H9 (cell line): ENCODE results near the gene ASB8. TPM values are rescaled to one million over a fixed set of nuclear protein-coding genes. Genes with fewer than 3 reads are reported as not detected.
A peak's percentile ranks its signal among the peaks of the same experiment; 100 is the strongest.

Source experiments
- DNase-seq: peaks from one replicate; pipeline ENCODE4 v3.0.0-alpha.2; 2017
- H2AFZ ChIP-seq: one replicate; pipeline ENCODE4 v1.6.1; 2013; ENCODE audit warnings: mild to moderate bottlenecking, low read length, control low read depth, moderate library complexity
- H2AK5ac ChIP-seq: 2 replicates; pipeline ENCODE4 v1.6.1; 2013; ENCODE audit warnings: low read length, control low read depth, mixed read lengths; ENCODE audit not compliant: insufficient read length
- H2BK120ac ChIP-seq: one replicate; pipeline ENCODE4 v1.6.1; 2013; ENCODE audit warnings: low read depth, mild to moderate bottlenecking, low read length, control low read depth, inconsistent platforms; ENCODE audit not compliant: poor library complexity, severe bottlenecking
- H2BK12ac ChIP-seq: 2 replicates; pipeline ENCODE4 v1.6.1; 2013; ENCODE audit warnings: low read length, control low read depth, mixed read lengths, low read depth; ENCODE audit not compliant: insufficient read length
- H2BK15ac ChIP-seq: 2 replicates; pipeline ENCODE4 v1.6.1; 2013; ENCODE audit warnings: low read depth, low read length, control low read depth
- H2BK20ac ChIP-seq: one replicate; pipeline ENCODE4 v1.6.1; 2013; ENCODE audit warnings: low read depth, mild to moderate bottlenecking, low read length, control low read depth, inconsistent platforms; ENCODE audit not compliant: poor library complexity, severe bottlenecking
- H2BK5ac ChIP-seq: 2 replicates; pipeline ENCODE4 v1.6.1; 2013; ENCODE audit warnings: low read length, control low read depth, mixed read lengths; ENCODE audit not compliant: insufficient read length
- H3K14ac ChIP-seq: 2 replicates; pipeline ENCODE4 v1.6.1; 2013; ENCODE audit warnings: low read length, control low read depth; ENCODE audit not compliant: insufficient read depth
- H3K18ac ChIP-seq: 2 replicates; pipeline ENCODE4 v1.6.1; 2013; ENCODE audit warnings: low read depth, mild to moderate bottlenecking, mixed read lengths, low read length, control low read depth; ENCODE audit not compliant: insufficient read length
- H3K23ac ChIP-seq: 2 replicates; pipeline ENCODE4 v1.6.1; 2013; ENCODE audit warnings: low read length, control low read depth, mixed read lengths, low read depth; ENCODE audit not compliant: insufficient read length
- H3K23me2 ChIP-seq: 2 replicates; pipeline ENCODE4 v1.6.1; 2013; ENCODE audit warnings: low read depth, mild to moderate bottlenecking, mixed read lengths, low read length, control low read depth; ENCODE audit not compliant: insufficient read length, poor library complexity, severe bottlenecking
- H3K27ac ChIP-seq: 2 replicates; pipeline ENCODE4 v1.5.1; 2013; ENCODE audit warnings: low read length, control low read depth, mixed read lengths, low read depth; ENCODE audit not compliant: insufficient read length
- H3K27me3 ChIP-seq: 2 replicates; pipeline ENCODE4 v1.6.1; 2013; ENCODE audit warnings: low read length, control low read depth, inconsistent platforms; ENCODE audit not compliant: insufficient read depth
- H3K4ac ChIP-seq: 2 replicates; pipeline ENCODE4 v1.6.1; 2013; ENCODE audit warnings: low read depth, mild to moderate bottlenecking, control low read depth, inconsistent platforms, low read length, moderate library complexity
- H3K4me1 ChIP-seq: 2 replicates; pipeline ENCODE4 v1.6.1; 2013; ENCODE audit warnings: low read length, control low read depth, inconsistent platforms; ENCODE audit not compliant: insufficient read depth
- H3K4me2 ChIP-seq: 2 replicates; pipeline ENCODE4 v1.6.1; 2013; ENCODE audit warnings: low read length, control low read depth, mixed read lengths; ENCODE audit not compliant: insufficient read length, insufficient read depth
- H3K56ac ChIP-seq: 2 replicates; pipeline ENCODE4 v1.6.1; 2013; ENCODE audit warnings: low read depth, mild to moderate bottlenecking, mixed read lengths, low read length, control low read depth; ENCODE audit not compliant: insufficient read length
- H3K79me1 ChIP-seq: 2 replicates; pipeline ENCODE4 v1.6.1; 2013; ENCODE audit warnings: low read depth, mild to moderate bottlenecking, moderate library complexity, low read length, control low read depth, inconsistent platforms; ENCODE audit not compliant: insufficient read depth, poor library complexity, severe bottlenecking
- H3K79me2 ChIP-seq: 2 replicates; pipeline ENCODE4 v1.6.1; 2013; ENCODE audit warnings: low read length, control low read depth, inconsistent platforms; ENCODE audit not compliant: insufficient read depth
- H3K9ac ChIP-seq: 2 replicates; pipeline ENCODE4 v1.6.1; 2013; ENCODE audit warnings: low read length, control low read depth, mixed read lengths; ENCODE audit not compliant: insufficient read length; ENCODE audit errors: extremely low read depth
- H3K9me3 ChIP-seq: one replicate; pipeline ENCODE4 v1.6.1; 2013; ENCODE audit warnings: low read depth, low read length, inconsistent platforms; ENCODE audit not compliant: control insufficient read depth
- H3T11ph ChIP-seq: one replicate; pipeline ENCODE4 v1.6.1; 2013; ENCODE audit warnings: mild to moderate bottlenecking, low read length, control low read depth, inconsistent platforms
- H4K20me1 ChIP-seq: one replicate; pipeline ENCODE4 v1.6.1; 2013; ENCODE audit not compliant: control insufficient read depth, insufficient read length, insufficient read depth
- H4K5ac ChIP-seq: 2 replicates; pipeline ENCODE4 v1.6.1; 2013; ENCODE audit warnings: low read depth, mild to moderate bottlenecking, mixed read lengths, low read length, control low read depth; ENCODE audit not compliant: insufficient read length
- H4K8ac ChIP-seq: replicated peaks from 2 replicates; pipeline ENCODE4 v1.6.1; 2013; ENCODE audit warnings: low read length, control low read depth, mixed read lengths, low read depth; ENCODE audit not compliant: insufficient read length
- H4K91ac ChIP-seq: 2 replicates; pipeline ENCODE4 v1.6.1; 2013; ENCODE audit warnings: low read depth, mild to moderate bottlenecking, moderate library complexity, mixed read lengths, low read length, control low read depth; ENCODE audit not compliant: insufficient read length
- H3K27ac Mint-ChIP-seq, 3 experiments: 2 replicates in 2 of 3; 3 replicates in 1 of 3; pipeline ENCODE4 v1.8.0; 2020 to 2021; ENCODE audit warnings: mixed read lengths in 3 of 3, mild to moderate bottlenecking in 1 of 3, moderate library complexity in 1 of 3
- H3K27me3 Mint-ChIP-seq: 2 replicates; pipeline ENCODE4 v1.8.0; 2021; ENCODE audit warnings: low read depth, mild to moderate bottlenecking, moderate library complexity, mixed read lengths
- H3K36me3 Mint-ChIP-seq, 3 experiments: 2 replicates in 2 of 3; 3 replicates in 1 of 3; pipeline ENCODE4 v1.8.0; 2020 to 2021; ENCODE audit warnings: low read depth in 3 of 3, mixed read lengths in 3 of 3; ENCODE audit not compliant: insufficient read depth in 1 of 3
- H3K4me1 Mint-ChIP-seq, 2 experiments: 2 replicates each; pipeline ENCODE4 v1.8.0; 2020; ENCODE audit warnings: mixed read lengths in 2 of 2
- H3K4me3 Mint-ChIP-seq, 2 experiments: 2 replicates in 1 of 2; 3 replicates in 1 of 2; pipeline ENCODE4 v1.8.0; 2020 to 2021; ENCODE audit warnings: mild to moderate bottlenecking in 2 of 2, mixed read lengths in 2 of 2, moderate library complexity in 1 of 2
- H3K9me3 Mint-ChIP-seq, 2 experiments: 2 replicates in 1 of 2; 3 replicates in 1 of 2; pipeline ENCODE4 v1.8.0; 2020; ENCODE audit warnings: mild to moderate bottlenecking in 2 of 2, mixed read lengths in 2 of 2, moderate library complexity in 1 of 2
- WGBS: extraction: QIAGEN DNeasy Blood & Tissue Kit; methylation state at CpG from one replicate; pipeline ENCODE4 v1.1.7; 2013; ENCODE audit warnings: missing lambda C conversion rate, low lambda C conversion rate, mixed read lengths; ENCODE audit not compliant: insufficient read length; ENCODE audit errors: extremely low coverage; 5-methylcytosine and 5-hydroxymethylcytosine counted together
- total RNA-seq: library from RNA; stranded (reverse); gene quantifications from 2 replicates; pipeline ENCODE4 v1.2.1, GENCODE V29; 2021
- TF ChIP-seq, protein P1 (sequence below): fragments of 200-600 bp; sonication (generic); conservative IDR thresholded peaks from 3 replicates; pipeline ENCODE4 v1.8.0; 2021; ENCODE audit warnings: antibody characterized with exemption, mild to moderate bottlenecking

ASB8 gene
- total RNA-seq, 1 experiment from 2014 or later, result 10.9 TPM

DNA sequence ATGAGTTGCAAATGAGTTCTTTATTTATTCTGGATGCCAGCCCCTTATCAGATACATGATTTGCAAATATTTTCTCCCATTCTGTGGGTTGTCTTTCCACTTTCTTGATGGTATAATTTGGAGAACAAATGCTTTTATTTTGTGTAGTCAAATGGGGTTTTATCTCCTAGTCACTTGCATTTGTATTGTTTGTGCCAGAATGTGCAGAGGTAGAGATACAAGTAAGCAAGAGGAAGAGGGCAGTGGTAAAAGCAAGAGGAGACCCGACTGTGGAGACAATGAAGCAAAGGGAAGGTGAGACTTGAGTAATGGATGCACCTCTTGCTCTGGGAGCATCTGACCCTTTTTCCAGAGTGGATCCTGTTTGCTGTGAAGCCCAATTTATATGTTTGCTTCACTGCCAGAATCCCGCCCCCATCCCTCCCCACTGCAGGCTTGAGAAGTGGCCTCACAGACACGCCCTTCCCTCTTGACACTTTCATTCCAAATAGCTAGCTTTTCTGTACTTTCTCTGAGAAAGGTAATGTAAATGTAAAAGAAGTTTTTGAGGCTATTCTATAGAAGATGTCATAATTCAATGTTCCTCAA is 38.9 kb downstream of the ASB8 start:
- TF ChIP-seq, protein P1, sequence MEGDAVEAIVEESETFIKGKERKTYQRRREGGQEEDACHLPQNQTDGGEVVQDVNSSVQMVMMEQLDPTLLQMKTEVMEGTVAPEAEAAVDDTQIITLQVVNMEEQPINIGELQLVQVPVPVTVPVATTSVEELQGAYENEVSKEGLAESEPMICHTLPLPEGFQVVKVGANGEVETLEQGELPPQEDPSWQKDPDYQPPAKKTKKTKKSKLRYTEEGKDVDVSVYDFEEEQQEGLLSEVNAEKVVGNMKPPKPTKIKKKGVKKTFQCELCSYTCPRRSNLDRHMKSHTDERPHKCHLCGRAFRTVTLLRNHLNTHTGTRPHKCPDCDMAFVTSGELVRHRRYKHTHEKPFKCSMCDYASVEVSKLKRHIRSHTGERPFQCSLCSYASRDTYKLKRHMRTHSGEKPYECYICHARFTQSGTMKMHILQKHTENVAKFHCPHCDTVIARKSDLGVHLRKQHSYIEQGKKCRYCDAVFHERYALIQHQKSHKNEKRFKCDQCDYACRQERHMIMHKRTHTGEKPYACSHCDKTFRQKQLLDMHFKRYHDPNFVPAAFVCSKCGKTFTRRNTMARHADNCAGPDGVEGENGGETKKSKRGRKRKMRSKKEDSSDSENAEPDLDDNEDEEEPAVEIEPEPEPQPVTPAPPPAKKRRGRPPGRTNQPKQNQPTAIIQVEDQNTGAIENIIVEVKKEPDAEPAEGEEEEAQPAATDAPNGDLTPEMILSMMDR, result no peak
- Histone ChIP-seq H3K27ac (no peak overlapping the region), H3K23ac (no peak overlapping the region), H3K4me1 (no peaks in the 10 kb centered on the region; the same call in 1 of the 2 replicates), H3K9ac (no peak overlapping the region), H3K27me3 (no peaks in the 10 kb centered on the region), H3K4ac (no peak overlapping the region), H4K20me1 (no peaks in the 10 kb centered on the region), H2BK15ac (no peak overlapping the region), H3T11ph (no peak overlapping the region), H2AFZ (no peak overlapping the region), H2BK12ac (no peak overlapping the region), H4K91ac (no peak overlapping the region), H3K79me2 (peaks cover 6% of the 10 kb centered on the region; the same call in 1 of the 2 replicates), H2AK5ac (no peak overlapping the region), H3K4me2 (peak overlapping the region; percentile 94), H2BK5ac (no peak overlapping the region), H2BK20ac (no peak overlapping the region), H2BK120ac (no peak overlapping the region), H3K14ac (no peak overlapping the region), H4K8ac (no peak overlapping the region), H3K18ac (no peak overlapping the region), H4K5ac (no peak overlapping the region), H3K79me1 (no peaks in the 10 kb centered on the region), H3K9me3 (no peaks in the 10 kb centered on the region), H3K56ac (no peak overlapping the region), H3K23me2 (peaks cover 8% of the 10 kb centered on the region)
- no CpG with 5 or more reads among the region's 3 CpGs for WGBS
- peak overlapping the region in 1 of 3 experiments; percentile 41; a peak in 2 of 7 replicates for H3K27ac Mint-ChIP-seq
- H3K36me3 Mint-ChIP-seq, result peaks cover 0 to 10% (median 6%) of the 10 kb centered on the region in 3 experiments; a peak in 6 of 7 replicates
- H3K27me3 Mint-ChIP-seq, result peaks cover 23% of the 10 kb centered on the region
- H3K9me3 Mint-ChIP-seq, result peaks cover 10 to 15% of the 10 kb centered on the region in 2 experiments
- DNase-seq, result no peak
- H3K4me1 Mint-ChIP-seq, result peaks cover 21% of the 10 kb centered on the region in 2 experiments
- H3K4me3 Mint-ChIP-seq, result peak overlapping the region; percentile 90 to 98
